HG03095 (cell line): Measurements from ENCODE around the gene ZNF396.

Experiments
- ATAC-seq: cut with Tn5 transposase; IDR thresholded peaks from one replicate; pipeline ENCODE4 v1.9.1; 2021; ENCODE audit warnings: moderate library complexity; ENCODE audit not compliant: unreplicated experiment

ZNF396 gene

GRCh38 chr18:35376742-35377695 lies at the start of gene ZNF396:
TSS of gene ZNF396 (minus strand) at chr18:35377337. CDS start at chr18:35374292, 3,045 bp downstream.
- ATAC-seq, result peak; percentile 81

GRCh38 chr18:35426786-35427185 lies 49.6 kb upstream of the ZNF396 start:
- no peak for ATAC-seq

GRCh38 chr18:35424356-35424755 lies 47.2 kb upstream of the ZNF396 start:
- ATAC-seq, result no peak

GRCh38 chr18:35422237-35422636 lies 45.1 kb upstream of the ZNF396 start:
- no peak for ATAC-seq

GRCh38 chr18:35418610-35419009 lies 41.5 kb upstream of the ZNF396 start:
- ATAC-seq, result no peak

DNA sequence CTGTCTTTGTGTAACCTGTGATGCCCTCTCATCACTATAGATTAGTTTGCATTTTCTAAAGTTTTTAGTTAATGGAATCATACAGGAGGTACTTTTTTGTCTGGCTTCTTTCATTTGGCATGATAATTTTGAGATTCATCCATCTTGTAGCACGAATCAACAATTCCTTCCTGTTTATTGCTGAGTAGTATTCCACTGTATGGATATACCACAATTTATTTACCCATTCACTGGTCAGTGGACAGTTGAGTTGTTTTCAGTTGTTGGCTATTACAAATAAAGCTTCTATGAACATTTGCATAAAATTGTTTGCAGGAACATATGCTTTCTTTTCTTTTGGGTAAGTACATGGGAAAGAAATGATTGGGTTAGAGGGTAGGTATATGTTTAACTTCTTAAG lies 40.1 kb upstream of the ZNF396 start:
- no peak for ATAC-seq

GRCh38 chr18:35415511-35416073 lies 38.5 kb upstream of the ZNF396 start:
- no peak for ATAC-seq

DNA sequence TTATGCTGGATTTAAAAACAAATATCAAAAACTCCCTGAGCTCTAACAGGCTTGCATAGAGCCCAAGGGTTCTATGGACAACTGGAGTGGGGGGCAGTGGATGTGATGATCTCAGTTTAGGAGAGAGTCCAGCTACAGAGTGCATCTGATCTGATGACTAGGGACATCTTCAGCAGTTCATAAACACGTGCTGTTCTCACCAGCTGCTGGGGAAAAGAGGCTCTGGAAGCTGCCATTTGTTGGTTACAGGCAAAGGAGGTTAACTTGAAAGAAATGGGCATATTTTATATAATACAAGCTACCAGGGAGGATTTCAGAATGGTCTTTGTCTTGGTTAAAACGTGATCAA lies 36.0 kb upstream of the ZNF396 start:
- ATAC-seq, result no peak

- no peak for ATAC-seq
Observed at GRCh38 chr18:35411625-35412351, 34.7 kb upstream of the ZNF396 start.

DNA sequence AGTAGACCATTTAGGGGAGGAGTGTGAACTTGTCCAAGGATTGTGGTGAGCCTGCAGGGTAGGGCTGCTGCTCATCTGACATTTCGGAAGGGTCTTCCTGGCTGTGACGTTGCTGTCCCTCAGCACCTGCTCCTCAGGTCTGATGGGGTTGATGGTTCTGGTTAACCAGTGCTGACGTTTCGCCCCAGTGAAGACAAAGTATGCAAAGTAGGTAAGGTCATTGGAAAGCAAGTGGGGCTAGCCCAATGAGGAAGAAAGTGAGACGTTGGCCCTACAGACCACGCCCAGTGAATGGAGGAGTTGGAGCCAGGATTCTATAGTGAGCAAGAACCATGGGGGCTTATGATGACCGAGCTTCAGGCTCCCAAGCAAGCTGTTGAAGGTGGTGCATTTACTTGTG lies 33.4 kb upstream of the ZNF396 start:
- ATAC-seq, result peak; percentile 54

GRCh38 chr18:35409911-35410310 lies 32.8 kb upstream of the ZNF396 start:
- ATAC-seq, result no peak

DNA sequence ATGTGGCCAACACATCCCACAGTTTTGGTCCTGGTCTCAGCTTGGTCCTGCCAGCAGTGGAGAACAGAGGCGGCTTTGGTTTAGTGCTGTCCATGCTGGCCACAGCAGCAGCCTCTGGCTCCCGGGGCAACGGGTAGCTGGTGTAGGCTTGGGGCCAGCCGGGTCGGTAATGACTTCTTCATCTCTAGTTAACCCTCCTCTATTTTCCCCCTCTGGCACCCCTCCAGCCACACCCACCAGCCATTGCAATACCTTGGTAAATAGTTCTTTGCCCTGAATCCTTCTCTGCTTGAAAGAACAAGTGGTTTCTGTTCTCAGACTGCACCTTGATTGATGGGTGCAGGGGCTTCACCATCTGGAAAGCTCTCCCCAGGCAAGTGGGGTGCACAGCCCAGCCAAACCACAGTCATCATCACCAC lies 31.7 kb upstream of the ZNF396 start:
- ATAC-seq, result no peak

GRCh38 chr18:35407871-35408481 lies 30.8 kb upstream of the ZNF396 start:
- no peak for ATAC-seq

- ATAC-seq, result no peak
Observed at GRCh38 chr18:35406666-35407065, 29.5 kb upstream of the ZNF396 start.

DNA sequence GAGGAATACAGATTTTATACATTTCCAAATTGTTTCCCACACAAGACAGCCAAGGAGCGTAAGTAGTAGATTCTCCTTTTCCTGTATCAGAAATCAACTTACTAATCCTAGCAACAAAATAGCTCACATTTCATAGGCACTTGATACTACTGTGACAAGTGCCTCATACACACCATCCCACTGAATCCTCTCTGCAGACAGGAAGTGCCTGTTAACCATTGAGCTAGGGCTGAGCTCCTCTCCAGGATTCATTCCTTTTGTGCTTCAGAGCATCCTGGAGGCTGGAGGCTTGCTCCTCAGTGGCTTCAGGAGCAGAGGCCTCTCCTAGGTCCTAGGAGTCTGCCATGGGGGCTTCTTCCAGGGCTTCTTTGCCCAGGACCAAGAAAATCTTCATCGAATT lies 20.8 kb upstream of the ZNF396 start:
- ATAC-seq, result no peak

DNA sequence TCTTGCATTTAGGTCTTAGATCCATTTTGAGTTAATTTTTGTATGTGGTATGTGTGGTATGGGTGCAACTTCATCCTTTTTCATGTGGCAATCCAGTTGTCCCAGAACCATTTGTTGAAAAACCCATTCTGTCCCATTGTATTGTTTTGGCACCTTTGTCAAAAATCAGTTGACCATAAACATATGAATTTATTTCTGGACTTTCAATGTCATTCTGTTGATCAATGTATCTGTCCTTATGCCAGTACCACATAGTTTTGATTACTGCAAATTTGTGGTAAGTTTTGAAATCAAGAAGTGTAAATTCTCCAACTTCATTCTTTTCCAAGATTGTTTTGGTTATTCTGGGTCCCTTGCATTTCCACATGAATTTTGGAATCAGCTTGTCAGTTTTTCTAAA lies 16.6 kb upstream of the ZNF396 start:
- no peak for ATAC-seq

DNA sequence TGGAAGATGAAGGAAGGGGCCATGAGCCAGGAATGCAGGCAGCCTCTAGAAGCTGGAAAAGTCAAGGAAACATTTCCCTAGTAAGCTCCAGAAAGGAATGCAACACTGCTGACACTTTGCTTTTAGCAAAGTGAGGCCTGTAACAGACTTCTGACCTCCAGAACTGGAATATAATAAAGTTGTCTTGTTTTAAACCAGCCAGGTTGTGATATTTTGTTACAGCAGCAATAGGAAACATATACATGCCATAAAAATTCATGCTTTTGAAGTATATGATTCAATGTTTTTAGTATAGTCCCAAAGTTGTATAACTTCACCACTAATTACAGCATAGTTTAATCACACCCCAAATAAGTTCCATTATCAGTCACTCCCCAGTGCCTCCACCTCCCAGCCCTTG lies 15.2 kb upstream of the ZNF396 start:
- no peak for ATAC-seq

DNA sequence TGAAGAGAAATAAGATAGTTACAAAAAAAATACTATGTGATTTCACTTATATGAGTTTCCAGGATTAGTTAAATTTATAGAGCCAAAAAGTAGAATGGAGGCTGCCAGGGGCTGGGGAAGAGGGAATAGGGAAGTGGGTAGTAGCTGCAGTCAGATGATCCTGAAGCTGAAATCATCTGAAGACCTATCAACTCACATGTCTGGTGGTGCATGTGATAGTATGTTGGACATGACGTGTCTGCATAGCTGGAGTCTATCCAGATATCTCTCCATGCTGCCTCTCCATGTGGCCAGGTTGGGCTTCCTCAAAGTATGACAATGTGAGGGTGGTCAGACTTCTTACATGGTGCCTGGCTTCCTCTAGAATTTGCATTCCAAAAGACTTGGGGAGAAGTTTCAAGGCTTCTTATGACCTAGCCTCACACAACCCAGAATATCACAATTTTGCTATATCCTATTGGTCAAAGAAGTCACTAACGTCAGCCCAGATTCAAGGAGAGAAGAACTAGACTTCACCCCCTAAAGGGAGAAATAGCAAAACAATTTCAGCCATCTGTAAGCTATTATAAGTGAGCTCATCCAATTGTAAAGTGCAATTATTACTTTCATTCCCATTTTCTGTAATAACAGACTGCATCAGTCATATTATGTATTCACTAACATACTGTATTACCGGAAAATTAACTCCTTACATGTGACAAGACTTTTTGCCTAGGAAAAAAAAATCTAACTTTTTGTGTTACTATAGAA lies 14.0 kb upstream of the ZNF396 start:
- ATAC-seq, result no peak

DNA sequence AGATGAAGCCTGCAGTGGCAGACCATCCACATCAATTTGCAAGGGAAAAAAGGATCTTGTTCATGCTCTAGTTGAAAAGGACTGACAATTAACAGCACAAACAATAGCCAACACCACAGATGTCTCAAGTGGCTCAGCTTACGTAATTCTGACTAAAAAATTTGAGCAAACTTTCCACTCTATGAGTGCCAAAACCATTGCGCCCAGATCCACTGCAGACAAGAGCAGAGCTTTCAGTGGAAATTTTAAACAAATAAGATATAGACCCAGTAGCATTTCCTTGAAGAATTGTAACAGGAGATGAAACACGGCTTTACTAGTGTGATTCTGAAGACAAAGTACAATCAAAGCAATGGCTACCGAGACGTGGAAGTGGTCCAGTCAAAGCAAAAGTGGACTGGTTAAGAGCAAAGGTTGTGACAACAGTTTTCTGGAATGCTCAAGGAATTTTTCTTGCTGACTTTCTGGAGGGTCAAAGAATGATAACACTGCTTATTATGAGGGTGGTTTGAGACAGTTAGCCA lies 12.0 kb upstream of the ZNF396 start:
- no peak for ATAC-seq

DNA sequence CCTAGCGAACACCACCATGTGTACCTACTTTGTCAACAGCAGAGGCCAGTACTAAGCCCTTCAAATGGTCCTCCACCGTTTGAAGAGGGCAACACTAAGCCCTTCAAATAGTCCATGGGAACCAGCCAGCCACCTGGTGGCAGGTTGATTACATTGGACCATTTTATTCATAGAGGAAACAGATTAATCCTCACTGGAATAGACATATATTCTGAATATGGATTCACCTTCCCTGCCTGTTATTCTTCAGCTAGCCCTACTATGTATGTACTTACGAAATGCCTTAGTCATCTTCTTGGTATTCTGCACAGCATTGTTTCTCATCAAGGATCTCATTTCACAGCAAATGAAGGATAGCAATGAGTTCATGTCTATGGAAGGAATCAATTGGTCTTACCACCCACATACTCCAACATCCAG lies 10.0 kb upstream of the ZNF396 start:
- no peak for ATAC-seq
